SK-N-SH treated with all-trans-retinoic acid at 6 μM for 48 hours (cell line): ENCODE results near the gene EPB41L1.

Source experiments
- ARNTL ChIP-seq: fragments of 450-650 bp; formaldehyde crosslinking; IDR thresholded peaks from 2 replicates; pipeline ENCODE4 v1.5.0; 2020; ENCODE audit warnings: low read depth, mild to moderate bottlenecking, moderate library complexity, borderline replicate concordance
- BACH2 ChIP-seq: fragments of 250-450 bp; sonication (Bioruptor Pico); IDR thresholded peaks from 2 replicates; pipeline ENCODE4 v1.9.0; 2021; ENCODE audit warnings: mild to moderate bottlenecking, borderline replicate concordance
- CSDC2 ChIP-seq: fragments of 250-450 bp; sonication (Bioruptor Pico); IDR thresholded peaks from 2 replicates; pipeline ENCODE4 v1.5.0; 2020; ENCODE audit warnings: mild to moderate bottlenecking, moderate library complexity
- CSRNP3 ChIP-seq: fragments of 250-450 bp; sonication (Bioruptor Pico); IDR thresholded peaks from 2 replicates; pipeline ENCODE4 v1.5.1; 2021; ENCODE audit warnings: mild to moderate bottlenecking, moderate library complexity
- GLIS3 ChIP-seq: fragments of 250-450 bp; sonication (Bioruptor Pico); IDR thresholded peaks from 2 replicates; pipeline ENCODE4 v1.5.0; 2020; ENCODE audit warnings: mild to moderate bottlenecking, moderate library complexity
- POU6F1 ChIP-seq: fragments of 250-450 bp; sonication (Bioruptor Pico); IDR thresholded peaks from 2 replicates; pipeline ENCODE4 v1.8.0; 2021; ENCODE audit warnings: low read depth, mild to moderate bottlenecking, moderate library complexity, borderline replicate concordance
- PPARA ChIP-seq: fragments of 250-450 bp; sonication (Bioruptor Pico); IDR thresholded peaks from 2 replicates; pipeline ENCODE4 v1.5.0; 2020; ENCODE audit warnings: mild to moderate bottlenecking, borderline replicate concordance
- RARB ChIP-seq: fragments of 250-450 bp; sonication (Bioruptor Pico); IDR thresholded peaks from 2 replicates; pipeline ENCODE4 v1.8.0; 2021; ENCODE audit warnings: mild to moderate bottlenecking, moderate library complexity
- TOX ChIP-seq: fragments of 250-450 bp; sonication (Bioruptor Pico); IDR thresholded peaks from 2 replicates; pipeline ENCODE4 v1.8.0; 2021; ENCODE audit warnings: mild to moderate bottlenecking, moderate library complexity, borderline replicate concordance
- ZFP30 ChIP-seq: fragments of 450-650 bp; formaldehyde crosslinking; IDR thresholded peaks from 2 replicates; pipeline ENCODE4 v1.5.0; 2022; ENCODE audit warnings: mild to moderate bottlenecking, moderate library complexity
- ZNF565 ChIP-seq: fragments of 450-650 bp; formaldehyde crosslinking; conservative IDR thresholded peaks from 2 replicates; pipeline ENCODE4 v1.5.0; 2020; ENCODE audit warnings: low read depth, mild to moderate bottlenecking, moderate library complexity
- TF ChIP-seq, protein P1 (sequence below): fragments of 250-450 bp; sonication (Bioruptor Pico); IDR thresholded peaks from 2 replicates; pipeline ENCODE4 v1.5.1; 2020; ENCODE audit warnings: low read depth, mild to moderate bottlenecking, moderate library complexity
- TF ChIP-seq, protein P2 (sequence below): fragments of 250-450 bp; sonication (Bioruptor Pico); IDR thresholded peaks from 2 replicates; pipeline ENCODE4 v1.8.0; 2020; ENCODE audit warnings: mild to moderate bottlenecking, moderate library complexity, borderline replicate concordance

GRCh38 chr20:36116807-36117441 is 37.6 kb upstream of the EPB41L1 start:
- TF ChIP-seq, protein P1, sequence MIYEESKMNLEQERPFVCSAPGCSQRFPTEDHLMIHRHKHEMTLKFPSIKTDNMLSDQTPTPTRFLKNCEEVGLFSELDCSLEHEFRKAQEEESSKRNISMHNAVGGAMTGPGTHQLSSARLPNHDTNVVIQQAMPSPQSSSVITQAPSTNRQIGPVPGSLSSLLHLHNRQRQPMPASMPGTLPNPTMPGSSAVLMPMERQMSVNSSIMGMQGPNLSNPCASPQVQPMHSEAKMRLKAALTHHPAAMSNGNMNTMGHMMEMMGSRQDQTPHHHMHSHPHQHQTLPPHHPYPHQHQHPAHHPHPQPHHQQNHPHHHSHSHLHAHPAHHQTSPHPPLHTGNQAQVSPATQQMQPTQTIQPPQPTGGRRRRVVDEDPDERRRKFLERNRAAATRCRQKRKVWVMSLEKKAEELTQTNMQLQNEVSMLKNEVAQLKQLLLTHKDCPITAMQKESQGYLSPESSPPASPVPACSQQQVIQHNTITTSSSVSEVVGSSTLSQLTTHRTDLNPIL (CRISPR knock-in tag): no peak
- TF ChIP-seq CSDC2 (CRISPR knock-in tag) (no peak), POU6F1 (CRISPR knock-in tag) (no peak), ZFP30 (CRISPR knock-in tag) (no peak), RARB (no peak), ARNTL (CRISPR knock-in tag) (no peak), TOX (CRISPR knock-in tag) (no peak), BACH2 (no peak), ZNF565 (CRISPR knock-in tag) (no peak), GLIS3 (no peak), CSRNP3 (no peak), PPARA (CRISPR knock-in tag) (no peak)
- TF ChIP-seq, protein P2, sequence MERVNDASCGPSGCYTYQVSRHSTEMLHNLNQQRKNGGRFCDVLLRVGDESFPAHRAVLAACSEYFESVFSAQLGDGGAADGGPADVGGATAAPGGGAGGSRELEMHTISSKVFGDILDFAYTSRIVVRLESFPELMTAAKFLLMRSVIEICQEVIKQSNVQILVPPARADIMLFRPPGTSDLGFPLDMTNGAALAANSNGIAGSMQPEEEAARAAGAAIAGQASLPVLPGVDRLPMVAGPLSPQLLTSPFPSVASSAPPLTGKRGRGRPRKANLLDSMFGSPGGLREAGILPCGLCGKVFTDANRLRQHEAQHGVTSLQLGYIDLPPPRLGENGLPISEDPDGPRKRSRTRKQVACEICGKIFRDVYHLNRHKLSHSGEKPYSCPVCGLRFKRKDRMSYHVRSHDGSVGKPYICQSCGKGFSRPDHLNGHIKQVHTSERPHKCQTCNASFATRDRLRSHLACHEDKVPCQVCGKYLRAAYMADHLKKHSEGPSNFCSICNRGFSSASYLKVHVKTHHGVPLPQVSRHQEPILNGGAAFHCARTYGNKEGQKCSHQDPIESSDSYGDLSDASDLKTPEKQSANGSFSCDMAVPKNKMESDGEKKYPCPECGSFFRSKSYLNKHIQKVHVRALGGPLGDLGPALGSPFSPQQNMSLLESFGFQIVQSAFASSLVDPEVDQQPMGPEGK: no peak
